Ovary (tissue), 3 donors: ENCODE data around the gene DLAT.

ENCODE experiments used
- CTCF ChIP-seq, 3 donors: fragments of 450-650 bp in 2 of 3; fragments of 200-600 bp in 1 of 3; IDR thresholded peaks; one replicate each; pipeline versions ENCODE4 v1.5.1 to v1.8.0; 2016 to 2022; ENCODE audit warnings: antibody characterized with exemption in 3 of 3, mild to moderate bottlenecking in 1 of 3
- POLR2A ChIP-seq: fragments of 450-650 bp; IDR thresholded peaks from one replicate; pipeline ENCODE4 v1.6.1; 2017; ENCODE audit warnings: antibody characterized with exemption, mild to moderate bottlenecking, moderate library complexity
- donor health status: DM: no; HTN: no; CAD: no.

DNA sequence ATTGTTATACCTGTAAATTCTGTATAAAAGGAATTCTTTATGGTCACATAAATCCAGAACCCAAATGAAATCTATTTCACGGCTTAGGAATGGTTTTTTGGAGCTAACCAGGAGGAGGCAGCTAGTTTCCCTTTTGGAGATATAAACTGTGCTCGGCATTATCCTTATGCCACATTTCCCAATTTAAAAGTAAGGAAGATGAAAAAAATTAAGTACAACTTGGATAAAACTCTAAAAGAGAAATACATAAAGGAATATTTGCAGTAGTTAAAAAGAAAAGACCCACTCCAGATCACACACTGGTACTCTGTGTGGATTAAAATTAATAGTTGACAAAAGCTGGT, 17.7 kb downstream of the DLAT start:
- TF ChIP-seq CTCF (IDR thresholded peaks at IDR 0.05), result no peak
- TF ChIP-seq POLR2A, result no peak
